Activated T-helper 1 cell treated with Interleukin-2 at 50 U/mL for 16 hours (primary cell): Measurements from ENCODE around the gene KLF15.

ENCODE experiments used
- DNase-seq: peaks from one replicate; pipeline ENCODE4 v3.0.0-alpha.2; 2020; ENCODE audit warnings: low read depth

KLF15 gene

DNA sequence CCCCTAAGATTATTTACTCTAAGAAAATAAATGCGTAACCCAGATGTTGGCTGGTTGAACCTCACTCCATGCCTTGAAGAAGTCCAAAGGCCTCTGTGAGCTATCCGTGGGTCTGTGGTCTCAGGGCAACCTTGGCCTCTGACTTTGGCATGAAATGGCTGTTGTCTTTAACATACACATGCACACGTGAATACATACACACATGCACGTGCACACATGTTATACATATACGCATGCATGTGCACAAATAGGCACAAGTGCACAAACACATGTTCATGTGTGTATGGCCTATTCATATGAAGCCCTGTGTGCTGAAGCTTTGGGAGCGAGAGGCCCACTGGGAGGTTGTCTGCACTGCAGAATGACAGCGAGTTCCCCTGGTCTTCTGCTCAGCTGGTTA lies 50.8 kb downstream of the KLF15 start:
- no peak for DNase-seq

DNA sequence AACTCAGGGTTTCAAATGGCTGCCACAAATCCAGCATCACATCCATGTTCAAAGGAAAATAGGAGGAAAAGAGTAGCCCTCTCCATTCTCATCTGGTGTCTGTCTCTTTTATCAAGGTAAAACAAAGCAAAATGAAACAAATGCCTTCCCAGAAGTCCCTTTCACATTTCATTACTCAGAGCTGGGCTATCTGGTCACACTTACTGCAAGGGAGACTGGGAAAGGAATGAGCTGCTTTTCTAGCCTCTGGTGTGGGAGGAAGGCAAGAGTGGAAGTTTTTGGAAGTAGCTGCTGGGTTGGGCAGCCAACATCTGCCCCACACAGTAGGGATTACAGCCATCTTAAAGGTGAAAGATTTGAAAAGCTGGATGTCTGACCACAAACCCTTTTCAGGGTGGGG lies 51.8 kb downstream of the KLF15 start:
- DNase-seq: no peak

GRCh38 chr3:126304704-126305103 lies 52.5 kb downstream of the KLF15 start:
- no peak for DNase-seq

DNA sequence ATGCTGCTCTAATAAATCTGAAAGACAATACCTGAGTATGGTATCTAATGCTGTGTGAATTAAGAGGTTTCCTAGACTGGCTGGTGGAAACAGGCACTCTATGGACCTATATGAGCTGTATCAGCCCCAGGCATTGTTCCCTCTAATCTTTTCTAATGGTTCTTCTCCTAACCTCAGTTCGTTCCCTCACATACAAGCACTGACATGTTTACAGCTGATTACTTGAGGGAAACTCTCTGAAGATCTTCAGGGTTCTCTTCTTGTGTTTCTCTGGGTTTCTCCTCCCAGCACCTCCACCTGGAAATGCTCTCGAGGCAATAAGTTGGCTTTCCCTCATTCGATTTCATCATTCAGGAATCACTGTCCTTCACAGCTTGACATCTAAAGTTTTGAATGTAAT lies 52.9 kb downstream of the KLF15 start:
- DNase-seq: no peak

DNA sequence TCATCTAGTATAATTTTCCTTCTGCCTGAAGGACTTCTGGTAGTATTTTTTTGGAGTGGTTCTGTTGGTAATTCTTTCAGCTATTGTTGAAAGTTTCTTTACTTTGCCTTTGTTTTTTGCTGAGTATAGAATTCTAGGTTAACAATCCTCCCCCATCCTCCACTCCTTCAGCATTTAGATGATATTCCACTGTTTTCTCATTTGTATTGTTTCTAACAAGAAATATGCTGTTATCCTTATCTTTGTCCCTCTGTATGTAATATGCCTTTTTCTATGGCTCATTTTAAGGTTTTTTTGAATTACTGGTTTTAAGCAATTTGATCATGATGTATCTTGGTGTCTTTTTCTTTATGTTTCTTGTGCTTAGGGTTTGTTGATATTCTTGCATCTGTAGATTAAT lies 53.9 kb downstream of the KLF15 start:
- no peak for DNase-seq

GRCh38 chr3:126300761-126301481 lies 56.3 kb downstream of the KLF15 start:
- no peak for DNase-seq

GRCh38 chr3:126300001-126300760 lies 57.0 kb downstream of the KLF15 start:
- DNase-seq: no peak

DNA sequence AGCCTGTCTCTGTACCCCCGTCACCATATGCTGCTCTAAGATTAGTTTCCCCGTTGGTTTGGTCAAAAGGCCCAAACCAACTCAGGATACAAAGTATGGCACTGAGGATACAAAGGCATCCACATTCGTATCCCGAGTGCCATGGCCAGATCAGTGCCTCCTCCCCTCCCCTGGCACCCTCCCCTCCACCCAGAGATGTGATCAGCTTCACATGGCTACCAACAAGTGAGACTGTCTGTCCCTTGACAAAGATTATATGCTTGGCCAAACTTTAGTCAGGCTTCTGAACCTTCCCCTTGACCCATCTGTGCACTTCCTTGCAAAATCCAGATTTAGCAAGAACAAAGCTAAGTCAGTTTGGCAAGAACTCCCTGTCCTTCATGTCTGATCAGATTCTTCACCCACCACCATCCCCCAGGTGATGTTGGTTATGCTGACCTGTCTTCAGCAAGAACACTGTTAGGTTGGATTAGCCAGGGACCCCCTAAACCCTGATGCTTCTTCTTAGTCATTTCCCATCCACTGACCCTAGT lies 61.7 kb downstream of the KLF15 start:
- no peak for DNase-seq

DNA sequence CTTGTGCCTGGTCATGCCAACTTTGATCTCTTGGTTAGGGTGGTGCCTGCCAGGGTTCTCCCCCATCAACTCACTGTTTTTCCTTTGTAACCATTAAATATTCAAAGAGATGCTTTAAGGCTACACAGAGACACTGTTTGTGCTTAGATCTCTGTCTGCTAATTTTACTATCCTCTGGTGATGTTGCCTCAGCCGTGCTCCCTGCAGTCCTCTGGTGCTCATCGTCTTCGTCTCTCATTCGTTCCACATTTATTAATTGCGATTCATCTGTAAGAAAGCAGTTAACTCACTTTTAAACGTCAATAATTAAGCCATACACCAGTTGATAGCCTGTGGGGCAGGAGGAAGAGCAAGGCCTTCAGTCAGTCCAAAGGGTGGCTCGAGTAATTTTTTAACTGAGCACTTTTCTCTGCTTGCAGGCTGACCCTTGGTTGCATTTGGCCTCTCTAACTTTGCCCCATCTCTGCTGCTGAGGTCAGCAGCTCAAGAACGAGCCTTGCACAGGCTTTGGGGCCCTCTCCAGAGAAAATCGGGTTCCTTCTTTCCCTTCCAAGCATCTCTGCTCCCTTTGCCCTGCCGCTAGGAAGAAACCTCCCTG lies 62.9 kb downstream of the KLF15 start:
- no peak for DNase-seq

- no peak for DNase-seq
Observed at GRCh38 chr3:126293370-126294082, 63.7 kb downstream of the KLF15 start.
